ENCODE results near the gene TGM3. TPM values are rescaled to one million over a fixed set of nuclear protein-coding genes. Genes with fewer than 3 reads are reported as not detected.

Gene TGM3
- total and polyA plus RNA-seq, 12 donors = 0.22 TPM; not detected in 11

- H3K27me3 ChIP-seq = peaks cover 0 to 28% (median 13%) of the 10 kb centered on the region in 7 donors
- H3K36me3 ChIP-seq = no peaks in the 10 kb centered on the region
- ATAC-seq = no peak
- no peak for DNase-seq
- H3K27ac ChIP-seq = no peak overlapping the region
- intact Hi-C loops (cut with DNase I) = loop anchor here in 1 of 10 donors (10.0 kb wide), 1 partner anchor 137 kb away; no protein-coding TSS in a partner anchor
- 63 to 71% methylated on average over 3 of the region's 3 CpGs for WGBS, 2 donors
- TF ChIP-seq CTCF (IDR thresholded peaks at IDR 0.05) = no peak
- H3K4me3 ChIP-seq = no peak overlapping the region
- H3K9me3 ChIP-seq = peaks cover 0 to 4% (median 2%) of the 10 kb centered on the region in 11 donors
- peaks cover 0 to 4% (median 0%) of the 10 kb centered on the region in 9 donors for H3K4me1 ChIP-seq
These were observed 46.4 kb downstream of the TGM3 start for GRCh38 chr20:2342243-2342642.

- no peak overlapping the region for H3K4me3 ChIP-seq
- H3K36me3 ChIP-seq = no peaks in the 10 kb centered on the region
- H3K27ac ChIP-seq = no peak overlapping the region
- TF ChIP-seq CTCF (IDR thresholded peaks at IDR 0.05) = no peak
- peaks cover 0 to 45% (median 34%) of the 10 kb centered on the region in 7 donors for H3K27me3 ChIP-seq
- DNase-seq (no peak), ATAC-seq (no peak)
- peaks cover 0 to 7% (median 3%) of the 10 kb centered on the region in 11 donors for H3K9me3 ChIP-seq
- no peaks in the 10 kb centered on the region for H3K4me1 ChIP-seq
- WGBS, 2 donors = 57 to 61% methylated on average over 3 of the region's 3 CpGs
- intact Hi-C loops (cut with DNase I) = loop anchor here in 1 of 10 donors (10.0 kb wide), 1 partner anchor 141 kb away; no protein-coding TSS in a partner anchor
These were observed 50.4 kb downstream of the TGM3 start for GRCh38 chr20:2346188-2346587.

GRCh38 chr20:2348336-2348735 is 52.5 kb downstream of the TGM3 start:
- Histone ChIP-seq H3K36me3 (no peaks in the 10 kb centered on the region), H3K4me3 (no peak overlapping the region), H3K4me1 (peaks cover 0 to 6% (median 0%) of the 10 kb centered on the region in 9 donors), H3K27ac (no peak overlapping the region), H3K9me3 (peaks cover 0 to 7% (median 3%) of the 10 kb centered on the region in 11 donors), H3K27me3 (peaks cover 0 to 41% (median 39%) of the 10 kb centered on the region in 7 donors)
- no peak for TF ChIP-seq CTCF (IDR thresholded peaks at IDR 0.05)
- 66 to 70% methylated on average over 5 of the region's 5 CpGs for WGBS, 2 donors
- ATAC-seq (no peak), DNase-seq (no peak)
- intact Hi-C loops (cut with DNase I) = loop anchor here in 1 of 10 donors (10.0 kb wide), 1 partner anchor 144 kb away; no protein-coding TSS in a partner anchor

- Histone ChIP-seq H3K4me3 (no peak overlapping the region), H3K27ac (no peak overlapping the region), H3K36me3 (no peaks in the 10 kb centered on the region), H3K9me3 (peaks cover 0 to 7% (median 3%) of the 10 kb centered on the region in 11 donors), H3K27me3 (peaks cover 0 to 54% (median 44%) of the 10 kb centered on the region in 7 donors), H3K4me1 (peaks cover 0 to 6% (median 0%) of the 10 kb centered on the region in 9 donors)
- no peak for DNase-seq
- 46 to 51% methylated on average over 4 of the region's 4 CpGs for WGBS, 2 donors
- intact Hi-C loops (cut with DNase I) = loop anchor here in 2 of 10 donors (2.0 to 10.0 kb wide), 2 partner anchors 103 to 145 kb away; no protein-coding TSS in a partner anchor
- no peak for TF ChIP-seq CTCF (IDR thresholded peaks at IDR 0.05)
- no peak for ATAC-seq
These were observed 54.0 kb downstream of the TGM3 start for GRCh38 chr20:2349801-2350200.

All from heart right ventricle (tissue), 16 donors.